Testis (tissue), 2 donors: ENCODE results near the gene MED25.

ENCODE experiments used
- CTCF ChIP-seq, 3 experiments: fragments of 450-650 bp in 2 of 3; fragments of 200-600 bp in 1 of 3; sonication (generic) in 1 of 3; IDR thresholded peaks; one replicate each; pipeline ENCODE4 v1.5.1; 2016 to 2019; ENCODE audit warnings: antibody characterized with exemption in 3 of 3, mild to moderate bottlenecking in 2 of 3, moderate library complexity in 1 of 3
- POLR2A ChIP-seq: fragments of 450-650 bp; IDR thresholded peaks from one replicate; pipeline ENCODE4 v1.6.1; 2017; ENCODE audit warnings: antibody characterized with exemption, mild to moderate bottlenecking, moderate library complexity

DNA sequence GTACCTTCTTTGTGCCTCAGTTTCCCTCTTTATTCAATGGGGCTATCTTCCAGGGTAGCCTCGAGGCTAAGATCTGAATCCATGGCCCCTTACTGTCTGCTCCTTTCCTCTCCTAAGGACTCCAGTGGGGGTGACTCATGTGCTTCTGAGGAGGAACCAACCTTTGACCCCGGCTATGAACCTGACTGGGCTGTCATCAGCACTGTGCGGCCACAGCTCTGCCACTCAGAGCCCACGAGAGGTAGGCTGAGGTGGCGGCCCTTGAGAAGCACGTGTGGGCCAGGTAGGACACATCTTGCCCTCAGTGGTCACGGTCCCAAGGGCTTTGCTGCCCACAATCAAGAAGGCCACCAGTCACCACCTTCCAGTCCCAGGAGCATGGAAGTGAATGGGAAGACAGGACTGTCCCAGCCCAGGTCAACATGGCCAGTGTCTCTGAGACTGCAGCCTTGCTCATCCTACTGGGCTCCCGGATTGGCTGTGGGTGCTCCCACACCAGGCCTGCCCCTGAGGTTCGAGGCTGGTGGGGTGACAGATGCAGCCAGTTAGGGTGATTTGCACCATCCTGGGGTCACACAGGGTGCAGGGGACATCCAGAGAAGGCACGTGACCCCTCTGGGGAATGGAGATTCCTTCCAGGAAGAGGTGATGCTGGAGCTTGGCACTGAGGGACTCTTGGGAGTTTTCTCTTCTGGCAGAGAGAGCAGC, 62.2 kb downstream of the MED25 start:
- TF ChIP-seq CTCF (IDR thresholded peaks at IDR 0.05): no peak
- TF ChIP-seq POLR2A: no peak
